Activated T-helper 2 cell treated with anti-CD3 and anti-CD28 coated beads, Interferon-gamma antibody, Interleukin-2, Interleukin-4, amounts not matched to agents 10 μg/mL and 5 μg/mL and 100 μg/mL, durations not matched to agents 14 hours and 24 hours and 36 hours (primary cell): ENCODE data around the gene RGS6. TPM values are rescaled to one million over a fixed set of nuclear protein-coding genes. Genes with fewer than 3 reads are reported as not detected.
A peak's percentile ranks its signal among the peaks of the same experiment; 100 is the strongest.

Experiments
- DNase-seq: peaks from one replicate; pipeline ENCODE4 v3.0.0; 2021; ENCODE audit warnings: low spot score
- H3K27ac Mint-ChIP-seq: one replicate; pipeline ENCODE4 v1.8.0; 2021; ENCODE audit warnings: mixed read lengths
- H3K27me3 Mint-ChIP-seq: one replicate; pipeline ENCODE4 v1.8.0; 2021; ENCODE audit warnings: low read depth, mixed read lengths
- H3K36me3 Mint-ChIP-seq: one replicate; pipeline ENCODE4 v1.8.0; 2021; ENCODE audit warnings: low read depth, mixed read lengths
- H3K4me1 Mint-ChIP-seq: one replicate; pipeline ENCODE4 v1.8.0; 2021; ENCODE audit warnings: low read depth, mixed read lengths
- H3K4me3 Mint-ChIP-seq: one replicate; pipeline ENCODE4 v1.8.0; 2021; ENCODE audit warnings: low read depth, mild to moderate bottlenecking, moderate library complexity, mixed read lengths
- H3K9me3 Mint-ChIP-seq: one replicate; pipeline ENCODE4 v1.8.0; 2021; ENCODE audit warnings: mixed read lengths
- intact Hi-C: fragments of 100-400 bp; cut with micrococcal nuclease; formaldehyde crosslinking; loops from one replicate; pipeline ENCODE4 v1.15.1; 2023
- total RNA-seq: library from RNA; stranded (reverse); gene quantifications from 2 replicates; pipeline ENCODE4 v1.2.3, GENCODE V29; 2022

RGS6 gene
- total RNA-seq, 1 donor from 2014 or later, result 3.7 TPM

DNA sequence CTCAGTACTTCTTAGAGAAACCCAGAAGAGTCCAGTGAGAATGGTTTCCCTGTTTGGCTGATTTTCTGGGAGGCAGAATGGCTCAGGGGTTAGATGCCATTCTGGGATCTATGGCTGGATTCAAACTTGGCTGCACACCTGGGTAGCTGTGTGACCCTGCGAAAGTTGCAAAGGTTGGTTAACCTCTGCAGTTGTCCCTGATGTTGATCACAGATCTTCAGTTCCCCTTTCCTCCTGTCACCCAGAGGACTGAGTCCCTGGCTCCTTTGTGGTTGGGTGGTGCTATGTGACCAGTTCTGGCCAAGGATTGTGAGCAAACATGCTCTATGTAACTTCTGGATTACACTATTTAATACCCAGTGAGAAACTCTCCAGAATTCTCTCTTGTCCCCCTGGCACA, 418.0 kb downstream of the RGS6 start:
- H3K27me3 Mint-ChIP-seq, result peaks cover 17% of the 10 kb centered on the region
- DNase-seq, result no peak
- no peaks in the 10 kb centered on the region for H3K9me3 Mint-ChIP-seq
- H3K4me1 Mint-ChIP-seq, result no peaks in the 10 kb centered on the region
- no peaks in the 10 kb centered on the region for H3K36me3 Mint-ChIP-seq
- intact Hi-C loops, result no loop called here
- no peak overlapping the region for H3K4me3 Mint-ChIP-seq
- H3K27ac Mint-ChIP-seq, result no peak overlapping the region

GRCh38 chr14:72352012-72352411, 419.8 kb downstream of the RGS6 start:
- DNase-seq, result no peak

GRCh38 chr14:72366619-72367018, 434.4 kb downstream of the RGS6 start:
- no peaks in the 10 kb centered on the region for H3K9me3 Mint-ChIP-seq
- intact Hi-C loops, result no loop called here
- H3K27ac Mint-ChIP-seq, result no peak overlapping the region
- H3K4me3 Mint-ChIP-seq, result no peak overlapping the region
- DNase-seq, result no peak
- H3K36me3 Mint-ChIP-seq, result no peaks in the 10 kb centered on the region
- H3K27me3 Mint-ChIP-seq, result peaks cover 25% of the 10 kb centered on the region
- no peaks in the 10 kb centered on the region for H3K4me1 Mint-ChIP-seq

More at GRCh38 chr14:72352012-72352411, 419.8 kb downstream of the RGS6 start:
- H3K4me3 Mint-ChIP-seq, result no peak overlapping the region
- H3K9me3 Mint-ChIP-seq, result peaks cover under 1% of the 10 kb centered on the region
- intact Hi-C loops, result no loop called here
- H3K4me1 Mint-ChIP-seq, result no peaks in the 10 kb centered on the region
- peaks cover 24% of the 10 kb centered on the region for H3K27me3 Mint-ChIP-seq
- H3K27ac Mint-ChIP-seq, result no peak overlapping the region
- no peaks in the 10 kb centered on the region for H3K36me3 Mint-ChIP-seq

DNA sequence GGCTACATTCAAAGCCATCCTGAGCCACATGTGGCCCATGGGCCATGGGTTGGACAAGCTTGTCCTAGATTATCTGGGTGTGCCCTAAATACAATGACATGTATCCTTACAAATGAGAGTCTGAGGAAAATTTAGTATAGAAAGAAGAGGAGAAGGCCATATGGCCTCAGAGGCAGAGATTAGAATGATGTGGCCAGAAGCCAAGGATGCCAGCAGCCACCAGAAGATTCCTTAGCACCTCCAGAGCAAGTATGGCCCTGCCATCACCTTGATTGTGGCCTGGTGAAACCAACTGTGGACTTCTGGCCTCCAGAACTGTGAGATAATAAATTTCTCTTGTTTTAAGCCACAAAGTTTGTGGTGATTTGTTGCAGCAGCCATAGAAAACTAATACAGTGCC, 436.9 kb downstream of the RGS6 start:
- Mint-ChIP-seq H3K9me3 (no peaks in the 10 kb centered on the region), H3K4me1 (no peaks in the 10 kb centered on the region), H3K27ac (no peak overlapping the region), H3K27me3 (peaks cover 25% of the 10 kb centered on the region), H3K36me3 (no peaks in the 10 kb centered on the region), H3K4me3 (no peak overlapping the region)
- DNase-seq, result no peak
- intact Hi-C loops, result no loop called here

GRCh38 chr14:72377016-72377415, 444.8 kb downstream of the RGS6 start:
- H3K4me1 Mint-ChIP-seq, result peaks cover 25% of the 10 kb centered on the region
- peaks cover 33% of the 10 kb centered on the region for H3K27me3 Mint-ChIP-seq
- DNase-seq, result no peak
- H3K27ac Mint-ChIP-seq, result peak overlapping the region; percentile 25
- H3K36me3 Mint-ChIP-seq, result peaks cover 14% of the 10 kb centered on the region
- peaks cover 44% of the 10 kb centered on the region for H3K9me3 Mint-ChIP-seq
- no peak overlapping the region for H3K4me3 Mint-ChIP-seq
- intact Hi-C loops, result no loop called here

- no peak for DNase-seq
- no peak overlapping the region for H3K27ac Mint-ChIP-seq
- peaks cover 35% of the 10 kb centered on the region for H3K9me3 Mint-ChIP-seq
- peaks cover 50% of the 10 kb centered on the region for H3K27me3 Mint-ChIP-seq
- H3K4me1 Mint-ChIP-seq, result peaks cover 26% of the 10 kb centered on the region
- peaks cover 14% of the 10 kb centered on the region for H3K36me3 Mint-ChIP-seq
- H3K4me3 Mint-ChIP-seq, result no peak overlapping the region
- intact Hi-C loops, result no loop called here
Measured at GRCh38 chr14:72380456-72380855, 448.2 kb downstream of the RGS6 start.

DNA sequence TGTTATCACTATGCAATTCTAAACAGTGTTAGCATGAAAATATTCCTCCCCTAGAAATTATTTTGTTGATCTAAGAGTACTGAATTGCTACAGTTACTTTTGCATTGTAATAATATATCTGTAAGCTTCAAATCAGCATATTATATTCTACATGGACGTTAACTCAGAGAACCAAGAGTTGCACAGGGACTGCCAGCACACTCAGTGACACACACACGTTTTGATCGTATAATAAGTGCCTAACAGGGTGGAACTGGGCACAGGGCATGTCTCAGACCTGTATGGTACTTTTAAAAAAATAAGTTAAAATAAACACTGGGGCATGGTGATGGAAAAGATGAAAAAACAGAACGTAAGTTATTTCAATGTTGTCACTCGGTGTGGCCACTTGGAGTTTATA, 451.6 kb downstream of the RGS6 start:
- Mint-ChIP-seq H3K4me3 (no peak overlapping the region), H3K4me1 (peaks cover 11% of the 10 kb centered on the region), H3K36me3 (peaks cover 8% of the 10 kb centered on the region), H3K9me3 (peaks cover 14% of the 10 kb centered on the region), H3K27ac (no peak overlapping the region), H3K27me3 (peaks cover 50% of the 10 kb centered on the region)
- intact Hi-C loops, result no loop called here
- DNase-seq, result no peak

GRCh38 chr14:72387726-72388125, 455.5 kb downstream of the RGS6 start:
- Mint-ChIP-seq H3K27me3 (peaks cover 35% of the 10 kb centered on the region), H3K4me3 (no peak overlapping the region), H3K27ac (no peak overlapping the region), H3K9me3 (no peaks in the 10 kb centered on the region), H3K4me1 (peaks cover 2% of the 10 kb centered on the region), H3K36me3 (no peaks in the 10 kb centered on the region)
- DNase-seq, result no peak
- intact Hi-C loops, result no loop called here

DNA sequence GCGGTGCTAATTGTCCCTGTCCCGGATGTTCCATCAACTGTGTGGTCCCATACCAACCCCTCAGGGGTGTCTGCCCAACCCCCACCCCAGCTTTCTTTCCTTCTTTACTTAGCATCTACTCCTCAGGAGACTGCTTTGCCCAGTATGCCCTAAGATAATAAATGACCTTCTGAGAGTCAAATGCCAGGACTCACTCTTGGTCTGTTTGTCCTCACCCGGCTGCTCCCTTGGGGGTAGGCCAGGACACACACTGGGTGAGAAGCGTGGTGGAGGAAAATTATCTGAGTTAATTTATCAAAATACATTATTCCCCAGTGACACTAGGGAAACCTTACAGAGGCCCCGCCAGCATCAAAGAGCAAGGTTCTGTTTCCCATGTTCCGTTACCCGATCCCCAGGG, 457.0 kb downstream of the RGS6 start:
- intact Hi-C loops, result no loop called here
- no peak overlapping the region for H3K4me3 Mint-ChIP-seq
- H3K36me3 Mint-ChIP-seq, result no peaks in the 10 kb centered on the region
- peaks cover 26% of the 10 kb centered on the region for H3K27me3 Mint-ChIP-seq
- no peak overlapping the region for H3K27ac Mint-ChIP-seq
- DNase-seq, result no peak
- H3K9me3 Mint-ChIP-seq, result peaks cover 9% of the 10 kb centered on the region
- H3K4me1 Mint-ChIP-seq, result no peaks in the 10 kb centered on the region

DNA sequence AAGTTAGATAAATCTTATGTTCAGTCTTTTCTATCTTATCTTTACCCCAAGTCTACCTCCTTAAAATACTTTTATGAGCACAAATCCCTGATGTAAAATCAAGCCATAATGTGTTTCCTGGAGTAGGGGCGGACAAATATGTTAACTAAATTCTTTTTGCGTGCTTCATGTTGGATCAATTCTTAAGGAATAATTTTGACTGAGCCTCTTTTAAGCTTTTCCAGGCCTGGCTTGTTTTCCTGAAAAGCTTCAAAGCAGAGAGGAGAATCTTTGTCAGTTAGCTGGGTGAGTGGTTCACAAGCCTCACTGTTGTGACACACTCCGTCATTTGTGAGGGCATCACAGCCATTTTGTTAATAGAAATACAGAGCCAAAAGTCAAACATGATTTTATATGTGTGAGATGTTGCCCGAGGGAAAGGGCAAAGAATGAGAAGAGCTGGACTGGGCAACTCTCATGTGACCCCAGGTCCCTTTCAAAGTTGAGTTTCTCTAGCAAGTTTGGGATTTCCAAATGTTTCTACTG, 468.9 kb downstream of the RGS6 start:
- intact Hi-C loops, result no loop called here
- Mint-ChIP-seq H3K36me3 (peaks cover 5% of the 10 kb centered on the region), H3K4me1 (peaks cover 27% of the 10 kb centered on the region), H3K9me3 (peaks cover 5% of the 10 kb centered on the region), H3K27ac (peak overlapping the region; percentile 30), H3K4me3 (peak overlapping the region; percentile 43), H3K27me3 (peaks cover 34% of the 10 kb centered on the region)
- DNase-seq, result no peak

DNA sequence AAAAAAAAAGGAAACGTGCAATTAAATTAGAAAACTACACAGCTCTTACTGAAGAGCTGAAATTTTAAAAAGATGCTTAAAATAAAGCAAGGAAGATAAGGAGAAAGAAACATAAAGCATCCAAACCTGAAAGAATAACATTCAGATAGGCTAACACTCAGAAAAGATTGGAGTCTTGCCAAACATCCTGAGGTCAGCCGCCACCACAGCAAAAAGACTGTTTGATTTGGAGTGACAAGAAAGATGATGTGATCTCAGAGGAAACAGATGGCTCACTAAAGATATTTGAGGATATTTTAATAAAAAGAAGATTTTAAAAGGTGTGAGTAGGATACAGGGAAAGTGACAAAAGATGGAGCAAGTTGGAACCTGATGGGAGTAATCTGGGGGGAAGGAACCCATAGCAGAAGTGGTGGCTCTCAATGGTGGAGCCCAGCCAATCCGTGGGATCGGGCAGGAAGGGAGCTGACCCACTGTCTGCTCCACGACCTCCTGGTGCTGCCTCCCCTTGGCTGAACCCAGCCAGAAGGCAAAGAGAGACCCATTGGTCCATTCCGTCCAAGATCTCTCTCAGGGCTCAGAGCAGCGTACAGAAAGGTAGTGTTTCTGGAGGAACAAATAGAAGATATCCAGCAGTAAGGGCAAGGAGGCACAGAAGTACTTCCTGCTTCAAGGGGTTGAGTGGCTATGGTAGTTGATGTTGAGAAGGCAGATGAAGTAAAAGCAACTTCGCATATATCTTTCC, 469.6 kb downstream of the RGS6 start:
- peaks cover 34% of the 10 kb centered on the region for H3K27me3 Mint-ChIP-seq
- DNase-seq, result peak; percentile 60
- H3K36me3 Mint-ChIP-seq, result peaks cover 5% of the 10 kb centered on the region
- peaks cover 27% of the 10 kb centered on the region for H3K4me1 Mint-ChIP-seq
- H3K4me3 Mint-ChIP-seq, result peak overlapping the region; percentile 43
- H3K9me3 Mint-ChIP-seq, result peaks cover 5% of the 10 kb centered on the region
- intact Hi-C loops, result no loop called here
- peak overlapping the region; percentile 30 for H3K27ac Mint-ChIP-seq

DNA sequence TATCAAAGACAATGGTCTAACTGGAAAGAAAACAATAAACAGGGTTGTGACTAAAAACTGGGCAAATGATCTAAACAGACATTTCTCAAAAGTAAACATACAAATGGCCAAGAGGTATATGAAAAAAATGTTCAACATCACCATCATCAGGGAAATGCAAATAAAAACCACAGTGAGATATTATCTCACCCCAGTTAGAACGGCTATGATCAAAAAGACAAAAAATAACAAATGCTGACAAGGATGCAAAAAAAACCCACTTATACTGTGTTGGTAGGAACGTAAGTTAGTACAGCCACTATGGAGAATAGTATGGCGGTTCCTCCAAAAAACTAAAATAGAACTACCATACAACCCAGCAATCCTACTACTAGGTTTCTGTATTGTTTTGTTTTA, 470.1 kb downstream of the RGS6 start:
- Mint-ChIP-seq H3K4me3 (peak overlapping the region; percentile 43), H3K9me3 (peaks cover 5% of the 10 kb centered on the region), H3K27me3 (peaks cover 36% of the 10 kb centered on the region), H3K27ac (peak overlapping the region; percentile 30), H3K4me1 (peaks cover 27% of the 10 kb centered on the region), H3K36me3 (peaks cover 5% of the 10 kb centered on the region)
- intact Hi-C loops, result no loop called here
- DNase-seq, result no peak

- Mint-ChIP-seq H3K27ac (no peak overlapping the region), H3K27me3 (peaks cover 31% of the 10 kb centered on the region), H3K9me3 (peaks cover 3% of the 10 kb centered on the region), H3K36me3 (no peaks in the 10 kb centered on the region), H3K4me1 (peaks cover 27% of the 10 kb centered on the region), H3K4me3 (no peak overlapping the region)
- DNase-seq, result no peak
- intact Hi-C loops, result no loop called here
Measured at GRCh38 chr14:72404106-72404774, 472.0 kb downstream of the RGS6 start.
